ENCODE results near the gene UEVLD.
A peak's percentile ranks its signal among the peaks of the same experiment; 100 is the strongest.

UEVLD gene

GRCh38 chr11:18580113-18580766 is 8.3 kb downstream of the UEVLD start:
- no peak for DNase-seq

DNA sequence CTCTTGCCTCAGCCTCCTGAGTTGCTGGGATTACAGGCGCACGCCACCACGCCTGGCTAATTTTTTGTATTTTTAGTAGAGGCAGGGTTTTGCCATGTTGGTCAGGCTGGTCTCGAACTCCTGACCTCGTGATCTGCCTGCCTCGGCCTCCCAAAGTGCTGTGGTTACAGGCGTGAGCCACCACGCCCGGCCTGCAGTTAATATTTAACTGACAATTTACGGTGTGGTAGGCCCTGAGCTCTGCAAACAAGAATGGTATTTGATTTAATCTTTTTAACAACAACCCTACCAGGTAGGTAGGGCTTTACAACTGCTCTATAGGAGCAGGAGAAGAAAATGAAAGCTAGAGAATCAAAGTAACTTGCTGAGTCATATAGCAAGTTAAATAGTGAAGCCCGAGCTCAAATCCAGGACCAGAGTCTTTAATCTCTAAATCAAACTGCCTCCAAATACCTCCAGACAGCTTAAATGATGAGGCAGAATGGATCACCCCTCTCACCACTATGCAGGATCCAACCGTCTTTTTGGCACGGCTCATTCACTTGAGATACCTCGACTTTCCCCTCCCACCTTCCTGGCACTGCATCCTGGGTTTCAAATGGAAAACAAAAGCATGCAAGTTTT is 9.4 kb downstream of the UEVLD start:
- no peak for DNase-seq

DNA sequence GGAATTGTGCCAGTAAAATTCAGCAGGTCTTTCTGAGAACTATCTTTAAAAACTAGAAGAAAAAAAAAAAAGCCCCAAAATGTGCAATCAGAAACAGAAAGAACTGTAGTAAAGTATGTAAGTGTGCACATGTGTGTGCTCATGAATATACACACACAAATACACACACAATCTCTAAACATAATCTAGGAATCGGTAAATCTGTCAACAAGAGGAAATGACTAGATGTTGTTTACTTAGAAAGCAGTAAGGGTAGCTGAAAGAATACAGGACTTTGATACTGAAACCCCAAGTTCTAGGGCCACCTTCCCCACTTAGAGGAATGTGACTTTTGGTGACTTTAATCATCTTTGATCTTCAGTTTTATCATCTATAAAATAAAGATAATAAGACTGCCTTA is 13.2 kb downstream of the UEVLD start:
- DNase-seq = no peak

DNA sequence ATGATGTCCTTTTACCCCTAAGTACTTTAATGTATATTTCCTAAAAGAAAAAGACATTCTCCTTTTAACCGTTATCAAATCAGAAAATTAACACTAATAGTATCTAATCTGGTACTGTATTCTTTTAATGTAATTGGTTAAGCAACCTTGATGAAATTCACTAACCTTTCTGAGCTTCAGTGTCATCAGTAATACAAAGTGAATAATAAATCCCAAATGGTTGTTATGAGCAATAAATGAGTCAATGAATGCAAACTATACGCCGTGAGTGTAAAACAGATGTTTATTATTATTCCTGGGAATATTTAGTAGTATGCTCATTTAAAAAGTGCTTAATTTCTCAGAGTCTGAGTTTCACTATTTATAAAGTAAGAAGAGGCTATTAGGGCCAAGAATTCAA is 21.5 kb downstream of the UEVLD start:
- DNase-seq = no peak

- DNase-seq = no peak
These were observed 22.1 kb downstream of the UEVLD start for GRCh38 chr11:18566406-18566805.

- DNase-seq = no peak
These were observed 24.4 kb downstream of the UEVLD start for GRCh38 chr11:18564149-18564548.

GRCh38 chr11:18563090-18563730 is 25.3 kb downstream of the UEVLD start:
- DNase-seq = no peak

GRCh38 chr11:18548001-18548400 is 40.5 kb downstream of the UEVLD start:
- DNase-seq = no peak

GRCh38 chr11:18540207-18541009 is 48.1 kb downstream of the UEVLD start:
- DNase-seq = no peak

- DNase-seq = no peak
These were observed 52.3 kb downstream of the UEVLD start for GRCh38 chr11:18536209-18536608.

GRCh38 chr11:18534245-18534644 is 54.3 kb downstream of the UEVLD start:
- DNase-seq = no peak

GRCh38 chr11:18533365-18533764 is 55.2 kb downstream of the UEVLD start:
- DNase-seq = no peak

- no peak for DNase-seq
These were observed 61.0 kb downstream of the UEVLD start for GRCh38 chr11:18527512-18527911.

DNA sequence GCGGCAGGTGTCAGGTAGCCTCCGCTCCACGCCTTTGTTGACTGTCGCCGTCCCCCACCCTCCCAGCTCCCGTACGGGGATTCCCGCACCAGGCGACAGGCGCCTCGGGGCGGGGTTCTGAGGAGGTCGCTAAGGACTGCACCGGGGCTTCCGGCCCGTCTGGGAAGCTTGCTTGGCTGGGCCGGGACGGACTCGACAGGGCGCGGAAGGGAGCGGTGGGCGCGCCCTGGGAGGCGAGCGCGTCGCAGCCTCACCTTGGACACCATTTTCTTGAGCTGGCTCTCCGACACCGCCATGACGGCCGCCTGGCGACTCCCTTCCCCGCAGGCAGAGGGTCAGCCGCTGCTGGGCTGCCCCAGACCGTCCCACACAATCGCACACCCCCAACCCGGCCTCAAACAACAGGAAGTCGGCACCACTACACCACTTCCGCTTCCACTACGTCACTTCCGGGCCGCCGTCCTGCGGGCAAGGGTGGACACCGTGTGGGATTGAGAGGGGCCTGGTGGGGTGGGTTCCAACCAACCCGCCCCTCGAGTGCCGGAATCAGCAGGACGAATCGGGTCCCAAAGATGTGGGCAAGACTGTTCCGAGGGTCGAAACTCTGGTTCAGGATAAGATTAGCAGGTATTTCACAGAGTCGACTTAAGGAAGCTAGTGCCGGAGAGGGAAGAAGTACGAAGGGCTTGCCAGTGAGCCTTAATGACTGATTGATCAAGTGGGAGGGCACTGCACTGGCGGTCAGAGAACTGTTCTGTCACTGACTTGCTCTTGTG is 61.8 kb downstream of the UEVLD start, which contains the start of gene TSG101:
TSS of gene TSG101 (minus strand) at position 422 of the 776 bp plus-strand sequence. CDS start at position 296, 126 bp downstream.
- DNase-seq = peak; percentile 98

- DNase-seq = no peak
These were observed 62.4 kb downstream of the UEVLD start for GRCh38 chr11:18526130-18526520.

GRCh38 chr11:18524248-18524647 is 64.3 kb downstream of the UEVLD start:
- no peak for DNase-seq

DNA sequence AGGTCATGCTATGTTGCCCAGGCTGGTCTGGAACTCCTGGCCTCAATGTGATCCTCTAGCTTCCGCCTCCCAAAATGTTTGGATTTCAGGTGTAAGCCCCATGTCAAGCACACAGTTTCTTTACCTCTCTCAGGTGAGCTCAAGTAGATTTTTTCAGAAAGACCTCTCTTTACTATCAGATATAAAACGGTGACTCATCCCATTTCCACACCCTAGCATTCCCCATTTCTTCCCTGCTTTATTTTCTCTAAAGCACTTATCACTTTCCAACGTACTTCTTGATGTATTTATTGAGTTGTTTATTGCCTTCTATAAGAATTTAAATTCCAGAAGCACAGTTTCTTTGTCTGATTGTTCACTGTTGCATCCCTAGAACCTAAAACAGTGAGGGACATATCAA is 65.5 kb downstream of the UEVLD start:
- no peak for DNase-seq

DNA sequence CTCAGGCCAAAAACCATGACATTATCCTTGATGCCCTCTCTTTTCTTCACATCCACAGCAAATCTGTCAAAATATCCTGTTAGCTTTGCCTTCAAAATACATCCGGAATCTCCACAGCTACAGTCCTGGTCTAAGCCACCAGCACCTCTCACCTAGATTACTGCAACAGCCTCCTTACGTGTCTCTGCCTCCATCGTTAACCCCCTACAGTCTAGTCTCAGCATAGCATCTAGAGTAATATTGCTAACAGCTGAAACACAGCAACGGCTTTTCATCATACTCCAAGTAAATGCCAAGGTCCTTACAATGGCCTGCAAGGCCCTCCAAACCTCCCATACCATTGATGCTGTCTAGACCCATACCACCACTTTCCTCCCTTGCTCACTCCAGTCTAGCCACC is 66.1 kb downstream of the UEVLD start:
- DNase-seq = no peak

DNA sequence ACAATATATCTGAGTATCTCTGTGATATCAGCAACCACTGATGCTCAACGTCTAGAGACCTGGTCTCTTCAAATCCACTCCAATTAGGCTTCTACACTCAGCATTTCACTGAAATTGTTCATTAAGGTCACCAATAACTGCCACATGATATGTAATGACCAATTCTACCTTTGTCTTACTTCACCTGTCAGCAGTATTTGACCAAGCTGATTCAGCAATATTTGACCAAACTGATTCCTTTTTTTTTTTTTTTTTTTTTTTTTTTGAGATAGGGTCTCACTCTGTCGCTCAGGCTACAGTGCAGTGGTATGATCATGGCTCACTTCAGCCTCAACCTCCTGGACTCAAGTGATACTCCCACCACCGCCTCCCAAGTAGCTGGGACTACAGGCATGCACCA is 67.4 kb downstream of the UEVLD start:
- DNase-seq = no peak

GRCh38 chr11:18502352-18502751 is 86.2 kb downstream of the UEVLD start:
- no peak for DNase-seq

DNA sequence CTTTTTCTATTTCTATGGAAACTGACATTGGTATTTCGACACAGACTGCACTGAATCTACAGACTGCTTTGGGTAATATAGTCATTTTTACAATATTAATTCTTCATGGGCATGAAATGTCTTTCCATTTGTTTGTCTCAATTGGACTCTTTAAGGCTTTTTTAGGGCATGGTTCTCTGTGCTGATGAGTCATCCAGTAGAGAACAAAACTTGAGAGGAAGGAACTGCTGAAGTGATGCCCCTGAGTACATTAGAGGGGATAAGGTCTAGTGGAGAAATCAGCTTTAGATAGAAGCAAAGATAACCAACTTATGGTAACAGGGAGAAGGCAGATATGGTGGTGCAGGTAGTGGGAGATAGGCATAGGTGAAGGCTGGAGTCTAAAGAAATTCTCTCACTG is 86.9 kb downstream of the UEVLD start:
- no peak for DNase-seq

GRCh38 chr11:18498039-18498438 is 90.5 kb downstream of the UEVLD start:
- no peak for DNase-seq

- DNase-seq = no peak
These were observed 92.8 kb downstream of the UEVLD start for GRCh38 chr11:18495703-18496102.
